Tibial nerve (tissue), 4 donors: Measurements from ENCODE around the gene IL1RAPL2.

Experiments
- EP300 ChIP-seq, 2 donors: sonication (generic); formaldehyde crosslinking; IDR thresholded peaks; one replicate each; pipeline ENCODE4 v1.6.1; 2017; ENCODE audit warnings: antibody characterized with exemption in 2 of 2, mild to moderate bottlenecking in 1 of 2
- TF ChIP-seq, protein P1 (sequence below), 5 experiments: fragments of 200-600 bp in 3 of 5; fragments of 450-650 bp in 2 of 5; sonication (generic) in 3 of 5; IDR thresholded peaks; one replicate each; pipeline ENCODE4 v1.5.1; 2016 to 2019; ENCODE audit warnings: antibody characterized with exemption in 5 of 5, mild to moderate bottlenecking in 3 of 5, moderate library complexity in 2 of 5

DNA sequence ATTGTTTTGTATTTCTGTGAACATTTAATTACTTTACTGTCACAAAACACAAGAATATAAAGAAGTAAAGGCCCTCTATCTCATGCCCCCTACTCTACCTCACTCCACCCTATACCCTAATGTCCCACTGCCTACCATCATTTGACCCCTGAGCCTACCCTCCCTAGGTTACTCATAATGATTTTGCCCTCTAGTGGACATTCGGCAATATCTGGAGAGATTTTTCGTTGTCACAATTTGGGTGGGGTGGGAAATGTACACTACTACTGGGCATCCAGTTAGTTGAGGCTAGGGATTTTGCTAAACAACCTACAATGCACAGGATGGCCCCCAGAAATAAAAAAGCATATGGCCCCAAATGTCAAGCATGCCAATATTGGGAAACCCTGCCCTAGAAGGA lies 644.3 kb downstream of the IL1RAPL2 start:
- TF ChIP-seq, protein P1, sequence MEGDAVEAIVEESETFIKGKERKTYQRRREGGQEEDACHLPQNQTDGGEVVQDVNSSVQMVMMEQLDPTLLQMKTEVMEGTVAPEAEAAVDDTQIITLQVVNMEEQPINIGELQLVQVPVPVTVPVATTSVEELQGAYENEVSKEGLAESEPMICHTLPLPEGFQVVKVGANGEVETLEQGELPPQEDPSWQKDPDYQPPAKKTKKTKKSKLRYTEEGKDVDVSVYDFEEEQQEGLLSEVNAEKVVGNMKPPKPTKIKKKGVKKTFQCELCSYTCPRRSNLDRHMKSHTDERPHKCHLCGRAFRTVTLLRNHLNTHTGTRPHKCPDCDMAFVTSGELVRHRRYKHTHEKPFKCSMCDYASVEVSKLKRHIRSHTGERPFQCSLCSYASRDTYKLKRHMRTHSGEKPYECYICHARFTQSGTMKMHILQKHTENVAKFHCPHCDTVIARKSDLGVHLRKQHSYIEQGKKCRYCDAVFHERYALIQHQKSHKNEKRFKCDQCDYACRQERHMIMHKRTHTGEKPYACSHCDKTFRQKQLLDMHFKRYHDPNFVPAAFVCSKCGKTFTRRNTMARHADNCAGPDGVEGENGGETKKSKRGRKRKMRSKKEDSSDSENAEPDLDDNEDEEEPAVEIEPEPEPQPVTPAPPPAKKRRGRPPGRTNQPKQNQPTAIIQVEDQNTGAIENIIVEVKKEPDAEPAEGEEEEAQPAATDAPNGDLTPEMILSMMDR (IDR thresholded peaks at IDR 0.05): peak in 1 of 5 experiments; percentile 13
- no peak for TF ChIP-seq EP300 (IDR thresholded peaks at IDR 0.05)
